Body of pancreas (tissue), 4 donors: ENCODE measurements around the gene CYP2E1.

Experiments used
- POLR2A ChIP-seq, 3 donors: fragments of 450-650 bp; IDR thresholded peaks; one replicate each; pipeline ENCODE4 v1.6.1; 2016; ENCODE audit warnings: antibody characterized with exemption in 3 of 3, mild to moderate bottlenecking in 2 of 3
- TF ChIP-seq, protein P1 (sequence below), 7 experiments: fragments of 450-650 bp in 4 of 7; fragments of 200-600 bp in 3 of 7; sonication (generic) in 3 of 7; IDR thresholded peaks; one replicate each; pipeline ENCODE4 v1.5.1; 2016 to 2019; ENCODE audit warnings: antibody characterized with exemption in 7 of 7

DNA sequence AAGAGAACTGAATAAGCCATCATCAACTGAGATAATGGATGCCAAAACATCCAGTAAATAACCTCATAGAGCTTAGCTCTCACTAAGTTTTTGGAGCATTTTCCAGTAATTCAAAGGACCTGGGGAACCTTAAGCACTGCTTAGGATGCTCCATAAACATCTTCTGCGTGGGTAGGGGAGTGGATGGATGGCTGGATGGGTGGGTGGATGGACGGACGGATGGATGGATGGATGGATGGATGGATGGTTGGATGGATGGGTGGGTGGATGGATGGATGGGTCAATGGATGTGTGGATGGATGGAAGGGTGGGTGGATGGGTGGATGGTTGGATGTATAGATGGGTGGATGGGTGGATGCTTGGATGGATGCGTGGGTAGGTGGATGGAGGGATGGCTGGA, 9.0 kb downstream of the CYP2E1 start:
- TF ChIP-seq POLR2A (IDR thresholded peaks at IDR 0.05), result no peak
- TF ChIP-seq, protein P1, sequence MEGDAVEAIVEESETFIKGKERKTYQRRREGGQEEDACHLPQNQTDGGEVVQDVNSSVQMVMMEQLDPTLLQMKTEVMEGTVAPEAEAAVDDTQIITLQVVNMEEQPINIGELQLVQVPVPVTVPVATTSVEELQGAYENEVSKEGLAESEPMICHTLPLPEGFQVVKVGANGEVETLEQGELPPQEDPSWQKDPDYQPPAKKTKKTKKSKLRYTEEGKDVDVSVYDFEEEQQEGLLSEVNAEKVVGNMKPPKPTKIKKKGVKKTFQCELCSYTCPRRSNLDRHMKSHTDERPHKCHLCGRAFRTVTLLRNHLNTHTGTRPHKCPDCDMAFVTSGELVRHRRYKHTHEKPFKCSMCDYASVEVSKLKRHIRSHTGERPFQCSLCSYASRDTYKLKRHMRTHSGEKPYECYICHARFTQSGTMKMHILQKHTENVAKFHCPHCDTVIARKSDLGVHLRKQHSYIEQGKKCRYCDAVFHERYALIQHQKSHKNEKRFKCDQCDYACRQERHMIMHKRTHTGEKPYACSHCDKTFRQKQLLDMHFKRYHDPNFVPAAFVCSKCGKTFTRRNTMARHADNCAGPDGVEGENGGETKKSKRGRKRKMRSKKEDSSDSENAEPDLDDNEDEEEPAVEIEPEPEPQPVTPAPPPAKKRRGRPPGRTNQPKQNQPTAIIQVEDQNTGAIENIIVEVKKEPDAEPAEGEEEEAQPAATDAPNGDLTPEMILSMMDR (IDR thresholded peaks at IDR 0.05), result no peak
